ENCODE results near the gene USP47. TPM values are rescaled to one million over a fixed set of nuclear protein-coding genes. Genes with fewer than 3 reads are reported as not detected.

USP47 gene
- total and polyA plus RNA-seq, 2 of the 13 experiments (the other 11 are each of a cell fraction or from before 2014, with no cell fraction given), result 12.2 to 52.7 TPM

GRCh38 chr11:11983427-11983826 is 141.7 kb downstream of the USP47 start:
- TF ChIP-seq ETV6 (CRISPR knock-in tag; conservative IDR thresholded peaks at IDR 0.05) (no peak), ZBTB42 (CRISPR knock-in tag; IDR thresholded peaks at IDR 0.05) (no peak), U2AF1 (optimal IDR thresholded peaks at IDR 0.05; ENCODE audit: low read depth, low read length) (no peak), ZNF740 (CRISPR knock-in tag; IDR thresholded peaks at IDR 0.05) (no peak), ZNF101 (CRISPR knock-in tag; IDR thresholded peaks at IDR 0.05; ENCODE audit: borderline replicate concordance, low read depth) (no peak), TOPORS (CRISPR knock-in tag; IDR thresholded peaks at IDR 0.05) (no peak)
- ATAC-seq, result no peak
- intact Hi-C loops (cut with micrococcal nuclease; ENCODE audit: unreplicated experiment) (no loop called here), in situ Hi-C loops (cut with HindIII; ENCODE audit: extremely low pct_ligation_motif_present, low pct_unique_long_range_greater_than_20kb) (no loop called here)
- no peak overlapping the region for H3K4me3 ChIP-seq (replicated peaks in 1 of 3; ENCODE audit: insufficient read depth in 1 of 3, low read depth in 2 of 3, low read length in 3 of 3)
- peaks cover 9% of the 10 kb centered on the region; the same call in 1 of the 2 replicates for H3K4me1 ChIP-seq (ENCODE audit: insufficient read depth, low read length)
- no peaks in the 10 kb centered on the region for H3K79me2 ChIP-seq (ENCODE audit: insufficient read depth, low read length)
- POLR2A ChIA-PET, result no interaction called here
- H3K27me3 ChIP-seq (ENCODE audit: control insufficient read depth in 1 of 2, insufficient read depth in 2 of 2, low read length in 2 of 2), result peaks cover 1 to 21% of the 10 kb centered on the region in 2 experiments; a peak in 3 of 5 replicates
- H4K20me1 ChIP-seq (ENCODE audit: insufficient read depth, low read length), result no peaks in the 10 kb centered on the region
- no TSS peak for BruUV-seq (replicated peaks)
- H3K27ac ChIP-seq (ENCODE audit: extremely low read length, insufficient read depth, low read length), result no peak overlapping the region
- no peak overlapping the region for H3K9ac ChIP-seq (ENCODE audit: insufficient read depth, low read depth, low read length)
- CTCF ChIA-PET (ENCODE audit: low intra/inter-chr PET ratio, low total read pairs), result no interaction called here
- H3K4me2 ChIP-seq (ENCODE audit: low read depth, low read length), result no peak overlapping the region
- H3K36me3 ChIP-seq (replicated peaks in 1 of 2; ENCODE audit: control insufficient read depth in 1 of 2, insufficient read depth in 2 of 2, low read length in 2 of 2), result no peaks in the 10 kb centered on the region
- WGBS (ENCODE audit: low lambda C conversion rate), result 32% methylated on average over 2 of the region's 5 CpGs
- DNase-seq (ENCODE audit: low spot score), result no peak
- H2AFZ ChIP-seq (ENCODE audit: low read length), result no peak overlapping the region
- no peaks in the 10 kb centered on the region for H3K9me3 ChIP-seq (ENCODE audit: low read length)
- FAIRE-seq, result no peak

GRCh38 chr11:11984563-11984962 is 142.8 kb downstream of the USP47 start:
- Histone ChIP-seq H3K4me2 (ENCODE audit: low read depth, low read length) (no peak overlapping the region), H3K4me1 (ENCODE audit: insufficient read depth, low read length) (peaks cover 9% of the 10 kb centered on the region; the same call in 1 of the 2 replicates), H3K9me3 (ENCODE audit: low read length) (no peaks in the 10 kb centered on the region), H3K9ac (ENCODE audit: insufficient read depth, low read depth, low read length) (no peak overlapping the region), H3K27me3 (ENCODE audit: control insufficient read depth in 1 of 2, insufficient read depth in 2 of 2, low read length in 2 of 2) (peaks cover 1 to 14% of the 10 kb centered on the region in 2 experiments; a peak in 3 of 5 replicates), H3K27ac (ENCODE audit: extremely low read length, insufficient read depth, low read length) (no peak overlapping the region), H3K79me2 (ENCODE audit: insufficient read depth, low read length) (no peaks in the 10 kb centered on the region), H3K4me3 (replicated peaks in 1 of 3; ENCODE audit: insufficient read depth in 1 of 3, low read depth in 2 of 3, low read length in 3 of 3) (no peak overlapping the region), H4K20me1 (ENCODE audit: insufficient read depth, low read length) (no peaks in the 10 kb centered on the region), H2AFZ (ENCODE audit: low read length) (no peak overlapping the region), H3K36me3 (replicated peaks in 1 of 2; ENCODE audit: control insufficient read depth in 1 of 2, insufficient read depth in 2 of 2, low read length in 2 of 2) (no peaks in the 10 kb centered on the region)
- no peak for DNase-seq (ENCODE audit: low spot score)
- no peak for ATAC-seq
- no TSS peak for BruUV-seq (replicated peaks)
- WGBS (ENCODE audit: low lambda C conversion rate), result 32% methylated on average over 5 of the region's 5 CpGs
- FAIRE-seq, result no peak
- in situ Hi-C loops (cut with HindIII; ENCODE audit: extremely low pct_ligation_motif_present, low pct_unique_long_range_greater_than_20kb), result no loop called here
- POLR2A ChIA-PET, result no interaction called here
- CTCF ChIA-PET (ENCODE audit: low intra/inter-chr PET ratio, low total read pairs), result no interaction called here
- intact Hi-C loops (cut with micrococcal nuclease; ENCODE audit: unreplicated experiment), result no loop called here
- no peak for TF ChIP-seq ZNF441 (CRISPR knock-in tag; IDR thresholded peaks at IDR 0.05; ENCODE audit: borderline replicate concordance)
- TF ChIP-seq ETV6 (CRISPR knock-in tag; conservative IDR thresholded peaks at IDR 0.05), result no peak
- no peak for TF ChIP-seq IRF2 (CRISPR knock-in tag; IDR thresholded peaks at IDR 0.05)
- no peak for TF ChIP-seq E2F5 (CRISPR knock-in tag; conservative IDR thresholded peaks at IDR 0.05)
- no peak for TF ChIP-seq ZNF235 (CRISPR knock-in tag; IDR thresholded peaks at IDR 0.05; ENCODE audit: borderline replicate concordance)
- TF ChIP-seq ATF2 (CRISPR knock-in tag; IDR thresholded peaks at IDR 0.05), result no peak
- TF ChIP-seq, protein P1, sequence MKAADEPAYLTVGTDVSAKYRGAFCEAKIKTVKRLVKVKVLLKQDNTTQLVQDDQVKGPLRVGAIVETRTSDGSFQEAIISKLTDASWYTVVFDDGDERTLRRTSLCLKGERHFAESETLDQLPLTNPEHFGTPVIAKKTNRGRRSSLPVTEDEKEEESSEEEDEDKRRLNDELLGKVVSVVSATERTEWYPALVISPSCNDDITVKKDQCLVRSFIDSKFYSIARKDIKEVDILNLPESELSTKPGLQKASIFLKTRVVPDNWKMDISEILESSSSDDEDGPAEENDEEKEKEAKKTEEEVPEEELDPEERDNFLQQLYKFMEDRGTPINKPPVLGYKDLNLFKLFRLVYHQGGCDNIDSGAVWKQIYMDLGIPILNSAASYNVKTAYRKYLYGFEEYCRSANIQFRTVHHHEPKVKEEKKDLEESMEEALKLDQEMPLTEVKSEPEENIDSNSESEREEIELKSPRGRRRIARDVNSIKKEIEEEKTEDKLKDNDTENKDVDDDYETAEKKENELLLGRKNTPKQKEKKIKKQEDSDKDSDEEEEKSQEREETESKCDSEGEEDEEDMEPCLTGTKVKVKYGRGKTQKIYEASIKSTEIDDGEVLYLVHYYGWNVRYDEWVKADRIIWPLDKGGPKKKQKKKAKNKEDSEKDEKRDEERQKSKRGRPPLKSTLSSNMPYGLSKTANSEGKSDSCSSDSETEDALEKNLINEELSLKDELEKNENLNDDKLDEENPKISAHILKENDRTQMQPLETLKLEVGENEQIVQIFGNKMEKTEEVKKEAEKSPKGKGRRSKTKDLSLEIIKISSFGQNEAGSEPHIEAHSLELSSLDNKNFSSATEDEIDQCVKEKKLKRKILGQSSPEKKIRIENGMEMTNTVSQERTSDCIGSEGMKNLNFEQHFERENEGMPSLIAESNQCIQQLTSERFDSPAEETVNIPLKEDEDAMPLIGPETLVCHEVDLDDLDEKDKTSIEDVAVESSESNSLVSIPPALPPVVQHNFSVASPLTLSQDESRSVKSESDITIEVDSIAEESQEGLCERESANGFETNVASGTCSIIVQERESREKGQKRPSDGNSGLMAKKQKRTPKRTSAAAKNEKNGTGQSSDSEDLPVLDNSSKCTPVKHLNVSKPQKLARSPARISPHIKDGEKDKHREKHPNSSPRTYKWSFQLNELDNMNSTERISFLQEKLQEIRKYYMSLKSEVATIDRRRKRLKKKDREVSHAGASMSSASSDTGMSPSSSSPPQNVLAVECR (CRISPR knock-in tag; IDR thresholded peaks at IDR 0.05; ENCODE audit: borderline replicate concordance), result no peak
